CD14-positive monocyte (primary cell): ENCODE data around the gene DNMBP. TPM values are rescaled to one million over a fixed set of nuclear protein-coding genes. Genes with fewer than 3 reads are reported as not detected.
"Not testable (repeated sequence)": the region's sequence is repeated elsewhere in the genome, so short reads cannot be mapped to it uniquely, and the experiment has no call there.

Source experiments
- DNase-seq, 3 donors: peaks; one replicate each; pipeline ENCODE4 v3.0.0-alpha.2; 2011 to 2022
- H2AFZ ChIP-seq: 2 replicates; pipeline ENCODE4 v1.6.0; 2012; ENCODE audit warnings: mild to moderate bottlenecking, low read depth, low read length, inconsistent platforms; ENCODE audit not compliant: insufficient read depth, poor library complexity, severe bottlenecking
- H3K27ac ChIP-seq, 2 donors: 1 replicate in 1 of 2; 2 replicates in 1 of 2; pipeline ENCODE4 v1.5.1; 2012 to 2013; ENCODE audit warnings: low read length in 2 of 2, control low read depth in 1 of 2, inconsistent platforms in 1 of 2, low read depth in 1 of 2, mild to moderate bottlenecking in 1 of 2
- H3K27me3 ChIP-seq, 2 donors: one replicate each; pipeline versions ENCODE4 v1.6.0 to v1.6.1; 2011 to 2013; ENCODE audit warnings: low read length in 2 of 2; ENCODE audit not compliant: control insufficient read depth in 2 of 2, insufficient read depth in 2 of 2
- H3K36me3 ChIP-seq, 2 donors: replicated peaks in 1 of 2; 1 replicate in 1 of 2; 2 replicates in 1 of 2; pipeline versions ENCODE4 v1.5.1 to v1.6.1; 2012 to 2013; ENCODE audit warnings: low read length in 2 of 2, control low read depth in 1 of 2, inconsistent platforms in 1 of 2, mild to moderate bottlenecking in 1 of 2; ENCODE audit not compliant: insufficient read depth in 2 of 2, control insufficient read depth in 1 of 2
- H3K4me1 ChIP-seq, 2 donors: 1 replicate in 1 of 2; 2 replicates in 1 of 2; pipeline versions ENCODE4 v1.5.1 to v1.6.1; 2012 to 2013; ENCODE audit warnings: low read length in 2 of 2, control low read depth in 1 of 2, inconsistent platforms in 1 of 2, mild to moderate bottlenecking in 1 of 2, moderate library complexity in 1 of 2; ENCODE audit not compliant: insufficient read depth in 2 of 2, control insufficient read depth in 1 of 2
- H3K4me2 ChIP-seq: replicated peaks from 2 replicates; pipeline ENCODE3; 2012; ENCODE audit warnings: low read length, moderate library complexity, mild to moderate bottlenecking; ENCODE audit not compliant: poor library complexity, severe bottlenecking; ENCODE audit errors: extremely low read depth
- H3K4me3 ChIP-seq, 3 experiments: fragments of 200-600 bp in 1 of 3; sonication (generic) in 1 of 3; replicated peaks in 1 of 3; 1 replicate in 2 of 3; 2 replicates in 1 of 3; pipeline ENCODE4 v1.5.1; 2011 to 2013; ENCODE audit warnings: low read length in 3 of 3, mild to moderate bottlenecking in 3 of 3, control low read depth in 2 of 3, low read depth in 2 of 3, inconsistent platforms in 1 of 3, moderate library complexity in 1 of 3
- H3K79me2 ChIP-seq: 2 replicates; pipeline ENCODE4 v1.6.0; 2012; ENCODE audit warnings: mild to moderate bottlenecking, control low read depth, inconsistent platforms, low read length, moderate library complexity; ENCODE audit not compliant: insufficient read depth
- H3K9ac ChIP-seq: 2 replicates; pipeline ENCODE4 v1.6.0; 2017; ENCODE audit warnings: low read length, mild to moderate bottlenecking; ENCODE audit not compliant: insufficient read depth, poor library complexity, severe bottlenecking
- H3K9me3 ChIP-seq, 2 donors: replicated peaks in 1 of 2; 1 replicate in 1 of 2; 2 replicates in 1 of 2; pipeline versions ENCODE4 v1.5.1 to v1.6.1; 2012 to 2013; ENCODE audit warnings: low read length in 2 of 2, control low read depth in 1 of 2; ENCODE audit not compliant: control insufficient read depth in 1 of 2, insufficient read depth in 1 of 2
- H4K20me1 ChIP-seq: 2 replicates; pipeline ENCODE4 v1.6.0; 2012; ENCODE audit warnings: mild to moderate bottlenecking, low read length, control low read depth, moderate library complexity; ENCODE audit not compliant: insufficient read depth
- H3K27ac Mint-ChIP-seq, 7 donors: one replicate each; pipeline ENCODE4 v1.8.0; 2020; ENCODE audit warnings: mild to moderate bottlenecking in 7 of 7, mixed read lengths in 7 of 7, moderate library complexity in 6 of 7, inconsistent platforms in 2 of 7
- H3K27me3 Mint-ChIP-seq, 3 donors: one replicate each; pipeline ENCODE4 v1.8.0; 2021 to 2022; ENCODE audit warnings: low read depth in 3 of 3, mild to moderate bottlenecking in 3 of 3, mixed read lengths in 3 of 3, moderate library complexity in 3 of 3, inconsistent platforms in 1 of 3
- H3K36me3 Mint-ChIP-seq, 2 donors: one replicate each; pipeline ENCODE4 v1.8.0; 2020; ENCODE audit warnings: mixed read lengths in 2 of 2, inconsistent platforms in 1 of 2, mild to moderate bottlenecking in 1 of 2
- H3K4me1 Mint-ChIP-seq: one replicate; pipeline ENCODE4 v1.8.0; 2020; ENCODE audit warnings: mild to moderate bottlenecking, mixed read lengths
- H3K4me3 Mint-ChIP-seq, 2 donors: one replicate each; pipeline ENCODE4 v1.8.0; 2020; ENCODE audit warnings: mild to moderate bottlenecking in 2 of 2, mixed read lengths in 2 of 2, moderate library complexity in 1 of 2
- H3K9me3 Mint-ChIP-seq, 7 donors: one replicate each; pipeline ENCODE4 v1.8.0; 2020 to 2022; ENCODE audit warnings: mixed read lengths in 7 of 7, mild to moderate bottlenecking in 6 of 7, moderate library complexity in 6 of 7, inconsistent platforms in 2 of 7
- WGBS: methylation state at CpG from one replicate; pipeline ENCODE4 v1.1.5; 2013; ENCODE audit warnings: missing lambda C conversion rate; ENCODE audit not compliant: insufficient coverage; 5-methylcytosine and 5-hydroxymethylcytosine counted together
- intact Hi-C, 2 donors: fragments of 100-400 bp; cut with micrococcal nuclease; formaldehyde crosslinking; loops; one replicate each; pipeline versions ENCODE4 v1.15.0 to v1.15.1; 2023
- polyA plus RNA-seq, 3 donors: library from polyadenylated mRNA; depleted of rRNA in 1 of 3; unstranded in 2 of 3; stranded (reverse) in 1 of 3; fragments of 300-500 nt in 2 of 3; fragments of >200 nt in 1 of 3; fragmentation: Illumina TruSeq in 2 of 3; gene quantifications; 1 replicate in 2 of 3; 2 replicates in 1 of 3; pipeline ENCODE4 v1.2.3, GENCODE V29; 2012 to 2021
- TF ChIP-seq, protein P1 (sequence below): fragments of 200-600 bp; IDR thresholded peaks from one replicate; pipeline ENCODE4 v1.8.0; 2022; ENCODE audit warnings: antibody characterized with exemption, mild to moderate bottlenecking

Gene DNMBP
- polyA plus RNA-seq, 3 donors = 0.83 to 10.3 (median 1.2) TPM

DNA sequence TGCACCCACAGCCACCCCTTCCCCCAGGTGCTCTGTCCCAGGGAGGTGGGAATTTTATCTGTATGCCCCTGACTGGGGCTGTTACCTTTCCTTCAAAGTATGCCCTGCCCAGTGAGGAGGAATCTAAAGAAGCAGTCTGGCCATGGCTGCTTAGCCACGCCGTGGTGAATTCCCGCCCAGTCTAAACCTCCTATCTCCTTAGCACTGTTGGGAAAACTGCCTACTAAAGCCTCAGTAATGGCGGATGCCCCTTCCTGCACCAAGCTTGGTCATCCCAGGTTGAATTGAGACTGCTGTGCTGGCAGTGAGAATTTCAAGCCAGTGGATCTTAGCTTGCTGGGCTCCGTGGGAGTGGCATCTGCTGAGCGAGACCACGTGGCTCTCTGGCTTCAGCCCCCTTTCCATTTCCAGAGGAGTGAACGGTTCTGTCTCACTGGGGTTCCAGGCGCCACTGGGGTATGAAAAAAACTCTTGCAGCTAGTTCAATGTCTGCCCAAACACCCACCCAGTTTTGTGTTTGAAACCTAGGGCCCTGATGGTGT is 140.1 kb downstream of the DNMBP start:
- H3K36me3 Mint-ChIP-seq = no peaks in the 10 kb centered on the region
- Histone ChIP-seq H4K20me1 (no peaks in the 10 kb centered on the region), H3K4me3 (peak overlapping the region in 1 of 3 experiments; percentile 30), H2AFZ (peak overlapping the region; percentile 61), H3K9me3 (no peaks in the 10 kb centered on the region), H3K79me2 (no peaks in the 10 kb centered on the region), H3K36me3 (no peaks in the 10 kb centered on the region), H3K4me2 (peak overlapping the region; percentile 31), H3K27ac (no peak overlapping the region), H3K9ac (no peak overlapping the region), H3K4me1 (no peaks in the 10 kb centered on the region), H3K27me3 (no peaks in the 10 kb centered on the region)
- peaks cover 17 to 43% (median 21%) of the 10 kb centered on the region in 3 donors for H3K27me3 Mint-ChIP-seq
- peaks cover 8% of the 10 kb centered on the region for H3K4me1 Mint-ChIP-seq
- intact Hi-C loops = no loop called here
- H3K4me3 Mint-ChIP-seq = peak overlapping the region in 1 of 2 donors; percentile 86
- TF ChIP-seq, protein P1, sequence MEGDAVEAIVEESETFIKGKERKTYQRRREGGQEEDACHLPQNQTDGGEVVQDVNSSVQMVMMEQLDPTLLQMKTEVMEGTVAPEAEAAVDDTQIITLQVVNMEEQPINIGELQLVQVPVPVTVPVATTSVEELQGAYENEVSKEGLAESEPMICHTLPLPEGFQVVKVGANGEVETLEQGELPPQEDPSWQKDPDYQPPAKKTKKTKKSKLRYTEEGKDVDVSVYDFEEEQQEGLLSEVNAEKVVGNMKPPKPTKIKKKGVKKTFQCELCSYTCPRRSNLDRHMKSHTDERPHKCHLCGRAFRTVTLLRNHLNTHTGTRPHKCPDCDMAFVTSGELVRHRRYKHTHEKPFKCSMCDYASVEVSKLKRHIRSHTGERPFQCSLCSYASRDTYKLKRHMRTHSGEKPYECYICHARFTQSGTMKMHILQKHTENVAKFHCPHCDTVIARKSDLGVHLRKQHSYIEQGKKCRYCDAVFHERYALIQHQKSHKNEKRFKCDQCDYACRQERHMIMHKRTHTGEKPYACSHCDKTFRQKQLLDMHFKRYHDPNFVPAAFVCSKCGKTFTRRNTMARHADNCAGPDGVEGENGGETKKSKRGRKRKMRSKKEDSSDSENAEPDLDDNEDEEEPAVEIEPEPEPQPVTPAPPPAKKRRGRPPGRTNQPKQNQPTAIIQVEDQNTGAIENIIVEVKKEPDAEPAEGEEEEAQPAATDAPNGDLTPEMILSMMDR = no peak
- H3K27ac Mint-ChIP-seq = no peak overlapping the region
- DNase-seq = no peak
- peaks cover 8 to 28% (median 16%) of the 10 kb centered on the region in 7 donors for H3K9me3 Mint-ChIP-seq
- 25% methylated on average over 3 of the region's 9 CpGs for WGBS

- H3K4me1 Mint-ChIP-seq, H3K79me2 ChIP-seq, H3K27ac ChIP-seq, H3K4me1 ChIP-seq, H3K9me3 ChIP-seq, intact Hi-C loops, H3K4me3 ChIP-seq, DNase-seq, H3K36me3 Mint-ChIP-seq, H3K9ac ChIP-seq, H3K27ac Mint-ChIP-seq, H4K20me1 ChIP-seq, H3K4me3 Mint-ChIP-seq, H3K36me3 ChIP-seq, H3K4me2 ChIP-seq, H3K27me3 ChIP-seq, H2AFZ ChIP-seq: not testable (repeated sequence)
- peaks cover 19 to 49% (median 30%) of the 10 kb centered on the region in 3 donors for H3K27me3 Mint-ChIP-seq
- no CpG with 5 or more reads among the region's 3 CpGs for WGBS
- H3K9me3 Mint-ChIP-seq = peaks cover 8 to 28% (median 16%) of the 10 kb centered on the region in 7 donors
Observed at GRCh38 chr10:99867250-99867649, 142.5 kb downstream of the DNMBP start.

GRCh38 chr10:99863535-99864240 is 146.1 kb downstream of the DNMBP start:
- H2AFZ ChIP-seq, H3K4me3 ChIP-seq, H3K9ac ChIP-seq, H3K4me1 Mint-ChIP-seq, H3K36me3 Mint-ChIP-seq, DNase-seq, H3K79me2 ChIP-seq, intact Hi-C loops, H3K27ac ChIP-seq, H3K27me3 ChIP-seq, H4K20me1 ChIP-seq, H3K4me2 ChIP-seq, H3K4me3 Mint-ChIP-seq, H3K4me1 ChIP-seq, H3K27ac Mint-ChIP-seq, H3K36me3 ChIP-seq, H3K9me3 ChIP-seq: not testable (repeated sequence)
- Mint-ChIP-seq H3K9me3 (peaks cover 8 to 28% (median 16%) of the 10 kb centered on the region in 7 donors), H3K27me3 (peaks cover 13 to 42% (median 29%) of the 10 kb centered on the region in 3 donors)
- no CpG with 5 or more reads among the region's 9 CpGs for WGBS
